Measurements from ENCODE around the gene ZFYVE28. TPM values are rescaled to one million over a fixed set of nuclear protein-coding genes. Genes with fewer than 3 reads are reported as not detected.

The ZFYVE28 gene
- total RNA-seq, 1 donor from 2014 or later = 3.3 TPM

DNA sequence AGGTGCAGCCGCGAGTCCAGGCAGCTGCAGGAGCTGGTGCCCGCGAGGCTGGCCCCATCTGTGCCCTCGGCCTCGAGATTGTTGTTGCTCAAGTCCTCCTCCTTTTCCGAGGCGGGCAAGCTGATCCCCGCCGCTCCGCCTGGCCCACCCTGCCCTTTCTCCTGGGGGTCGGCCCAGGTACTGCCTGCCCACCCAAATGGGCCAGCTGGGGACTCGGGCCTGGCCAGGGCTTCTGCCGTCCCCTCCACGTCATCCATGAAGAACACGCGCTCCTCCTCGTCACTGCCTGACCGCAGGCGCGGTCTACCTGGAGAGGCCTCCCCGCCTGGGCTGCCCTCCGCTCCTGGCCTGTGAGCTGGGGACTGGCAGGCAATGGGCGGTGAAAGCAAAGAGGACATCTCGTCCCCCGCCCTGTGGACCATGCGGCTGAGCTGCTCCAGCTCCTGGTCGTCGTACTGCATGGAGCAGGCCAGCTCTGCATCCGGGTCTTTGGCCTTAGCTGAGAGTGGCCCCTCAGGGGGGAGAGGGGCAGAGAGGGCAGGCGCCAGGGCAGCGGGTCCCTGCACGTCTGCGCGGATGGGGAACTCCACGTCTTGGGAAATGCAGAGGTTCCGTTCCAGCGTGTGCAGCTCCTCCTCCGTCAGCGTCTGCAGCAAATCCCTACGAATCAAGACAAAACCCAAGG is 113.4 kb downstream of the ZFYVE28 start:
- Mint-ChIP-seq H3K27me3 (ENCODE audit: low read depth) (peaks cover 11% of the 10 kb centered on the region), H3K4me1 (ENCODE audit: low read depth) (no peaks in the 10 kb centered on the region), H3K9me3 (ENCODE audit: low read depth) (peaks cover 24% of the 10 kb centered on the region), H3K27ac (ENCODE audit: unreplicated experiment) (no peak overlapping the region), H3K4me3 (ENCODE audit: unreplicated experiment) (no peak overlapping the region), H3K36me3 (ENCODE audit: low read depth) (peaks cover 9% of the 10 kb centered on the region)
- DNase-seq (ENCODE audit: low spot score) = no peak
- TF ChIP-seq, protein P1, sequence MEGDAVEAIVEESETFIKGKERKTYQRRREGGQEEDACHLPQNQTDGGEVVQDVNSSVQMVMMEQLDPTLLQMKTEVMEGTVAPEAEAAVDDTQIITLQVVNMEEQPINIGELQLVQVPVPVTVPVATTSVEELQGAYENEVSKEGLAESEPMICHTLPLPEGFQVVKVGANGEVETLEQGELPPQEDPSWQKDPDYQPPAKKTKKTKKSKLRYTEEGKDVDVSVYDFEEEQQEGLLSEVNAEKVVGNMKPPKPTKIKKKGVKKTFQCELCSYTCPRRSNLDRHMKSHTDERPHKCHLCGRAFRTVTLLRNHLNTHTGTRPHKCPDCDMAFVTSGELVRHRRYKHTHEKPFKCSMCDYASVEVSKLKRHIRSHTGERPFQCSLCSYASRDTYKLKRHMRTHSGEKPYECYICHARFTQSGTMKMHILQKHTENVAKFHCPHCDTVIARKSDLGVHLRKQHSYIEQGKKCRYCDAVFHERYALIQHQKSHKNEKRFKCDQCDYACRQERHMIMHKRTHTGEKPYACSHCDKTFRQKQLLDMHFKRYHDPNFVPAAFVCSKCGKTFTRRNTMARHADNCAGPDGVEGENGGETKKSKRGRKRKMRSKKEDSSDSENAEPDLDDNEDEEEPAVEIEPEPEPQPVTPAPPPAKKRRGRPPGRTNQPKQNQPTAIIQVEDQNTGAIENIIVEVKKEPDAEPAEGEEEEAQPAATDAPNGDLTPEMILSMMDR (IDR thresholded peaks at IDR 0.05) = no peak

DNA sequence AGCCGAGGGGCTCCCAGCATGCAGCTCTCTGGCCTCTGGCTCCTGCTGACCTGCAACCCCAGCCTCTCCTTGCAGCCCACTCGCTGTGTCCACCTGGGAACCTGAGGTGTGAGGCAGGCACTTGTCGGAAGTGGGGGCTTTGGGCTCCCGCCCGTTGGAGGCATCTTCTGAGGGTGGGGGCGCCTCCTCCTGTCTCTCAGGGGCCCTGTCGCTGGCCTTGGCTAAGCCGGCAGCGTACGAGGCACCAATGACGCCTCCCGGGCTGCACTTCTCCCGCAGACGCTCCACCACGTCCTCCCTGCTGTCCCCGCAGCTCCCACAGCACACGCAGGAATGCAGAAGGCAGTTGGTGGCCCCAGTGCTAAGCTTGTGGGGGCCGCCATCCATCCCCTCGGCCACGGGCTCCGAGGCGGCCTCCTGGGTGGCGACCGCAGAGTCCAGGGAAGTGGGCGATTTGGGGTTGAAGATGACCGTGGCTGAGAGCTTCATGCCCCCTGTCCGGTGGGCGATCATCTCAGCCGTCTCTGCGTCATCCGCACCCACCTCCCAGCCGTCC is 114.0 kb downstream of the ZFYVE28 start:
- H3K27me3 Mint-ChIP-seq (ENCODE audit: low read depth) = peaks cover 9% of the 10 kb centered on the region
- H3K4me3 Mint-ChIP-seq (ENCODE audit: unreplicated experiment) = no peak overlapping the region
- no peak overlapping the region for H3K27ac Mint-ChIP-seq (ENCODE audit: unreplicated experiment)
- no peak for DNase-seq (ENCODE audit: low spot score)
- TF ChIP-seq, protein P1 (IDR thresholded peaks at IDR 0.05) = no peak
- H3K36me3 Mint-ChIP-seq (ENCODE audit: low read depth) = peaks cover 7% of the 10 kb centered on the region
- peaks cover 21% of the 10 kb centered on the region for H3K9me3 Mint-ChIP-seq (ENCODE audit: low read depth)
- no peaks in the 10 kb centered on the region for H3K4me1 Mint-ChIP-seq (ENCODE audit: low read depth)

DNA sequence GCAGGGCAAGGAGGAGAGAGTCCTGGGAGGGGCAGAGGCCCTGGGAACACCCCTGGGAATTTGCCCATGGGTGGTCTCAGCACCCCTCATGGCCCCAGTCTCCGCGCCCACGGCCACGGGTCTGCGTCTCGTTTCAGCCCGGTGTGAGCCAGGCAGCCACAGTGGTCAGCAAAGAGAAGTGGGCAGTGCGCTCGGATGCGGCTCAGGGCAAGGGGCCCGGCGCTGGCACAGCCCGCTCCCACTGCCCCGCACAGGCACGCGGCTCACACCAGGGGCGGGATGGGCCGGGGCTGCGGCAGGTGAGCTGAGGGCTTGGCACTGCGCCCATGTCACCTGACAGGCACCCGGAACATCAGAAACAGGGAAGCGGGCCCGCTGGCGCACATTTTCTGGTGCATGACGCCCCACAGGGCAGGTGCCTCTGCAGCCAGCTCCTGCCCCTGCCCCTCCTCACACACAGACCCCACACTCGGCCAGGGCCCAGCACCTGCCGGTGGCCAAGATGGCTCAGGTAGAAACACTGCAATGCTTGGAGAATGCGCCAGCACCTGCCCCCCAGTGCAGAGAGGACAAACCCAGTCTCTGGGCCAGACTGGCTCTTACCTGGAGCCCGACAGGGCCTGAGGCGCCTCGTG is 114.6 kb downstream of the ZFYVE28 start:
- DNase-seq (ENCODE audit: low spot score) = no peak
- H3K27ac Mint-ChIP-seq (ENCODE audit: unreplicated experiment) = no peak overlapping the region
- H3K9me3 Mint-ChIP-seq (ENCODE audit: low read depth) = peaks cover 17% of the 10 kb centered on the region
- TF ChIP-seq, protein P1 (IDR thresholded peaks at IDR 0.05) = no peak
- H3K36me3 Mint-ChIP-seq (ENCODE audit: low read depth) = peaks cover 4% of the 10 kb centered on the region
- no peaks in the 10 kb centered on the region for H3K4me1 Mint-ChIP-seq (ENCODE audit: low read depth)
- H3K4me3 Mint-ChIP-seq (ENCODE audit: unreplicated experiment) = no peak overlapping the region
- H3K27me3 Mint-ChIP-seq (ENCODE audit: low read depth) = peaks cover 3% of the 10 kb centered on the region

DNA sequence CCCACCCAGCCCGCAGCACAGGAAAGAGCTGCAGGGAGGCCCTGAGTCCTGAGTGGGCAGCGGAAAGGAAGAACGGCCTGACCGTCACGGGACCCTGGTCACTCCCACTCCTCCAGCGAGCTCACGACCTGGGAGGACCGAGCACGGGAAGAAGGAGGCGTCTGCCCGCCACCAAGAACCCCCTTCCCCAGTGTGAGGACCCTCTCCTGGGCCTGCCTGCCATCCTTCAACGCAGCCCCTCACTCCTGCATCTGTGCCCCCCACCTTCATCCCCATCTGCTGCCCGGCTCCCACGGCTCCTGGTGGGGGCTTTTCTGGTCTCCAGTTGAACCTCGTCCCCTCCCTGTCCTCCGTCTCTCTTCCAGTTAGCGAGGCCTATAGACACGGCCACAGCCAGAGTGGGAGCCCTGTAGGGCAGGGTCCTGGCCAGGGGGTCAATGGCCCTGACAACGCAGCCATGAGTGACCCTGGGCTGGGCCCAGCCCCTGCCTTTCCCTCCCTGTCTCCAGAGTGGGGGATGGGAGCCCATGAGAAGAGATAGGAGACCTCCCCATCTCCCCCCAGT is 115.2 kb downstream of the ZFYVE28 start:
- no peak for DNase-seq (ENCODE audit: low spot score)
- TF ChIP-seq, protein P1 (IDR thresholded peaks at IDR 0.05) = no peak
- Mint-ChIP-seq H3K9me3 (ENCODE audit: low read depth) (peaks cover 17% of the 10 kb centered on the region), H3K4me1 (ENCODE audit: low read depth) (no peaks in the 10 kb centered on the region), H3K27ac (ENCODE audit: unreplicated experiment) (no peak overlapping the region), H3K27me3 (ENCODE audit: low read depth) (peaks cover 2% of the 10 kb centered on the region), H3K36me3 (ENCODE audit: low read depth) (peaks cover 4% of the 10 kb centered on the region), H3K4me3 (ENCODE audit: unreplicated experiment) (no peak overlapping the region)

DNA sequence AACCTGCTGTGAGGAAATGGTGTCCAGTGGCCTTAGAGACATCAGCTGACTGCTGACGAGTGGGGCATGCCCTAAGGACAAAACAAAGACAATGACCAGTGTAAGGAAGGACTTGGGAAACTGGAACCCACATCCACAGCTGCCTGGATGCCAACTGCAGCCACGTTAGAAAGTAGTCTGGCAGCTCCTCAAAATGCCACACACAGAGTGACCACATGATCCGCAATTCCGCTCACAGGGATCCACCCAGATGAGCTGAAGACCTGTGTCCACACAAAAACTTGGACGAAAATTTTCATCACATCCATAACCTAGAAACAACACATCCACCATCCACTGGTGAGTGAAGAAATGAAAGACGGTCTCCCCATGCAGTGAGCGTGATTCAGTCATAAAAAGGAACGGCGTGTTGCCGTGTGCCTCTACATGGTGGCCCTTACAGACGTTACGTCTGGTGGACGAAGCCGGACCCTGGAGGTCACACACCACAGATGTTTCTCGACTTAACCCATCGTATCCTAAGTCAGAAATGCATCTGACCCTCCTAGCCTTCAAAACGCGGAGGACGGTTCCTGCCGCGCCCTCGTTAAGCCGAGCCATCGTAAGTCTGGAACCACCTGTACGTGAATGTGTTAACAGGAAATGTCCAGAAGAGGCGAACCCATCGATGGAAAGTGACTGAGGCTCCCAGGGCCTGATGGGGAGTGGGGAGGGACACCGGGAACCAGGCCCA is 115.9 kb downstream of the ZFYVE28 start:
- Mint-ChIP-seq H3K9me3 (ENCODE audit: low read depth) (peaks cover 12% of the 10 kb centered on the region), H3K27ac (ENCODE audit: unreplicated experiment) (no peak overlapping the region), H3K27me3 (ENCODE audit: low read depth) (peaks cover 8% of the 10 kb centered on the region), H3K4me3 (ENCODE audit: unreplicated experiment) (no peak overlapping the region), H3K4me1 (ENCODE audit: low read depth) (no peaks in the 10 kb centered on the region), H3K36me3 (ENCODE audit: low read depth) (peaks cover 7% of the 10 kb centered on the region)
- DNase-seq (ENCODE audit: low spot score) = no peak
- TF ChIP-seq, protein P1 (IDR thresholded peaks at IDR 0.05) = no peak
